MM.1S (cell line): Measurements from ENCODE around the gene PRKG1.

ENCODE experiments used
- DNase-seq: peaks from one replicate; pipeline ENCODE4 v3.0.0-alpha.2; 2015
- H2AFZ ChIP-seq: fragments of 300-600 bp; sonication (generic); 2 replicates; pipeline ENCODE4 v1.6.0; 2016; ENCODE audit warnings: antibody characterized with exemption, low read length
- H3F3A ChIP-seq: fragments of 300-600 bp; sonication (generic); 2 replicates; pipeline ENCODE4 v1.6.1; 2016; ENCODE audit warnings: mild to moderate bottlenecking, antibody characterized with exemption, low read length, moderate library complexity, mixed read lengths; ENCODE audit not compliant: insufficient read depth
- H3K27ac ChIP-seq: fragments of 300-600 bp; sonication (generic); 2 replicates; pipeline ENCODE4 v1.5.1; 2016; ENCODE audit warnings: mild to moderate bottlenecking, low read length
- H3K27me3 ChIP-seq: fragments of 300-600 bp; sonication (generic); replicated peaks from 2 replicates; pipeline ENCODE4 v1.6.0; 2016; ENCODE audit warnings: low read length; ENCODE audit not compliant: insufficient read depth
- H3K36me3 ChIP-seq: fragments of 300-600 bp; sonication (generic); replicated peaks from 2 replicates; pipeline ENCODE4 v1.6.1; 2016; ENCODE audit warnings: mild to moderate bottlenecking, low read length, mixed read lengths; ENCODE audit not compliant: insufficient read depth
- H3K4me1 ChIP-seq: fragments of 300-600 bp; sonication (generic); 2 replicates; pipeline ENCODE4 v1.6.1; 2016; ENCODE audit warnings: low read length, mixed read lengths
- H3K4me2 ChIP-seq: fragments of 300-600 bp; sonication (generic); 2 replicates; pipeline ENCODE4 v1.6.0; 2016; ENCODE audit warnings: low read depth, low read length
- H3K4me3 ChIP-seq: fragments of 300-600 bp; sonication (generic); 2 replicates; pipeline ENCODE4 v1.5.1; 2016; ENCODE audit warnings: low read length, mixed read lengths
- H3K79me2 ChIP-seq: fragments of 300-600 bp; sonication (generic); 2 replicates; pipeline ENCODE4 v1.6.1; 2016; ENCODE audit warnings: mixed run types, low read length, mixed read lengths
- H3K9ac ChIP-seq: fragments of 300-600 bp; sonication (generic); 2 replicates; pipeline ENCODE4 v1.6.1; 2016; ENCODE audit warnings: low read length, mixed read lengths
- H3K9me2 ChIP-seq: fragments of 300-600 bp; sonication (generic); replicated peaks from 2 replicates; pipeline ENCODE4 v1.6.1; 2016; ENCODE audit warnings: mild to moderate bottlenecking, low read length, mixed read lengths; ENCODE audit not compliant: insufficient read depth
- H3K9me3 ChIP-seq: fragments of 300-600 bp; sonication (generic); replicated peaks from 2 replicates; pipeline ENCODE4 v1.6.1; 2016; ENCODE audit warnings: mild to moderate bottlenecking, low read length, mixed read lengths; ENCODE audit not compliant: insufficient read depth
- H4K20me1 ChIP-seq: fragments of 300-600 bp; sonication (generic); 2 replicates; pipeline ENCODE4 v1.6.1; 2016; ENCODE audit warnings: mild to moderate bottlenecking, low read length, moderate library complexity, mixed read lengths; ENCODE audit not compliant: insufficient read depth
- EZH2 ChIP-seq: fragments of 300-600 bp; sonication (generic); optimal IDR thresholded peaks from 2 replicates; pipeline ENCODE3; 2017; ENCODE audit warnings: low read depth, mild to moderate bottlenecking, antibody characterized with exemption, low read length, mixed read lengths
- EZH2phosphoT487 ChIP-seq: fragments of 300-600 bp; sonication (generic); IDR thresholded peaks from 2 replicates; pipeline ENCODE4 v1.6.1; 2018; ENCODE audit warnings: antibody characterized with exemption, low read length
- TF ChIP-seq, protein P1 (sequence below): fragments of 300-600 bp; sonication (generic); IDR thresholded peaks from 2 replicates; pipeline ENCODE4 v1.5.1; 2016; ENCODE audit warnings: antibody characterized with exemption, low read length, mixed read lengths

PRKG1 gene

DNA sequence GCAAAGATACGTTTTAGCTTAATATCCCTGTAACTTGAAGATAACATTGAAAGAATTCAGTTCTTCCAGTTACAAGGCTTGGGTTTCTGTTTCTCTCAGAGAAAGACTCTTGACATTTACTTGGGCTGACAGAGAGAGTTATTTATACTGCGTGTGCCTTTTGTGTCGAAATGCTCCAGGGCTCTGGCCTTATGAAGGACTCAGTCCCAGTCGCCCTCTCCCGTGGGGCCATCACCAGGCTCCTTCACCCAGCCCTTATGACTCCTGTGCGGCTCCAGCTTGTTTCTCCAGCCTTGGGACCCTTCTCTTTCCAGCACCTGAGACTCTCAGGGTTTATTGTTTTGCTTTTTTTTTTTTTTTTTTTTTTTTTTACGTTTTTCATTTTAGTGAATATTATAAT, 997.5 kb downstream of the PRKG1 start:
- no peak for DNase-seq
- Histone ChIP-seq H3K9me3 (no peaks in the 10 kb centered on the region), H2AFZ (no peak overlapping the region), H3F3A (no peaks in the 10 kb centered on the region), H3K79me2 (no peaks in the 10 kb centered on the region), H3K4me3 (no peak overlapping the region), H3K4me1 (no peaks in the 10 kb centered on the region), H3K9me2 (no peaks in the 10 kb centered on the region), H3K9ac (no peak overlapping the region), H3K27me3 (no peaks in the 10 kb centered on the region), H3K36me3 (no peaks in the 10 kb centered on the region), H3K4me2 (no peak overlapping the region), H4K20me1 (no peaks in the 10 kb centered on the region), H3K27ac (no peak overlapping the region)
- TF ChIP-seq EZH2 (no peak), EZH2phosphoT487 (no peak)
- TF ChIP-seq, protein P1, sequence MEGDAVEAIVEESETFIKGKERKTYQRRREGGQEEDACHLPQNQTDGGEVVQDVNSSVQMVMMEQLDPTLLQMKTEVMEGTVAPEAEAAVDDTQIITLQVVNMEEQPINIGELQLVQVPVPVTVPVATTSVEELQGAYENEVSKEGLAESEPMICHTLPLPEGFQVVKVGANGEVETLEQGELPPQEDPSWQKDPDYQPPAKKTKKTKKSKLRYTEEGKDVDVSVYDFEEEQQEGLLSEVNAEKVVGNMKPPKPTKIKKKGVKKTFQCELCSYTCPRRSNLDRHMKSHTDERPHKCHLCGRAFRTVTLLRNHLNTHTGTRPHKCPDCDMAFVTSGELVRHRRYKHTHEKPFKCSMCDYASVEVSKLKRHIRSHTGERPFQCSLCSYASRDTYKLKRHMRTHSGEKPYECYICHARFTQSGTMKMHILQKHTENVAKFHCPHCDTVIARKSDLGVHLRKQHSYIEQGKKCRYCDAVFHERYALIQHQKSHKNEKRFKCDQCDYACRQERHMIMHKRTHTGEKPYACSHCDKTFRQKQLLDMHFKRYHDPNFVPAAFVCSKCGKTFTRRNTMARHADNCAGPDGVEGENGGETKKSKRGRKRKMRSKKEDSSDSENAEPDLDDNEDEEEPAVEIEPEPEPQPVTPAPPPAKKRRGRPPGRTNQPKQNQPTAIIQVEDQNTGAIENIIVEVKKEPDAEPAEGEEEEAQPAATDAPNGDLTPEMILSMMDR: no peak

DNA sequence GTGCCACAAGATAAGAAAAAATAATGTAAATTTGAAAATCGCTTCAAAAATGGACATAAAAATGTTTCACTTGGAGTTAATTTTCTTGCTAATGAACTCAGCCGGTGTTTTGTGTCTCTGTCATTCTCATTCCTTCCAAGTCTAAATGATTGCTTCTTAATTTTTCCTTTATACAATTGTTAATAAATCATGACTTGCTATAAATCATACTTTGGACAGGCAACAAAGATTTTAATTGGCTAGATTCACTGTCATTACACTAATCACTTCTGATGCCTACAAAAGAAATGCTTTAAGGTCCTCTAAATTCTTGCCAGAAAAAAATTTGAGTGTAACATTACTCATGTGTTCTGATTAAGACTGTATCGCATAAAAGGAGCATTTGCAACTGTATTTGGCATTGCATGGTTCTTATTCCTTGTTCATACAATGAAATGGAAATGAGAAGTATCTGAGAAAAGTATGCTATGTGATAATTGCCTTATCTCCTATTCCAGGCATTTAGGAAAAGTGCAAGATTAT, 1000.3 kb downstream of the PRKG1 start:
- H3K79me2 ChIP-seq: no peaks in the 10 kb centered on the region
- no peaks in the 10 kb centered on the region for H3K4me1 ChIP-seq
- H3K36me3 ChIP-seq: no peaks in the 10 kb centered on the region
- H3K9me2 ChIP-seq: no peaks in the 10 kb centered on the region
- no peaks in the 10 kb centered on the region for H3K9me3 ChIP-seq
- H3K9ac ChIP-seq: no peak overlapping the region
- H3F3A ChIP-seq: no peaks in the 10 kb centered on the region
- no peaks in the 10 kb centered on the region for H3K27me3 ChIP-seq
- H2AFZ ChIP-seq: no peak overlapping the region
- TF ChIP-seq, protein P1: no peak
- no peak for TF ChIP-seq EZH2phosphoT487
- no peak for TF ChIP-seq EZH2
- no peak overlapping the region for H3K27ac ChIP-seq
- no peak overlapping the region for H3K4me2 ChIP-seq
- no peaks in the 10 kb centered on the region for H4K20me1 ChIP-seq
- H3K4me3 ChIP-seq: no peak overlapping the region
- DNase-seq: no peak

DNA sequence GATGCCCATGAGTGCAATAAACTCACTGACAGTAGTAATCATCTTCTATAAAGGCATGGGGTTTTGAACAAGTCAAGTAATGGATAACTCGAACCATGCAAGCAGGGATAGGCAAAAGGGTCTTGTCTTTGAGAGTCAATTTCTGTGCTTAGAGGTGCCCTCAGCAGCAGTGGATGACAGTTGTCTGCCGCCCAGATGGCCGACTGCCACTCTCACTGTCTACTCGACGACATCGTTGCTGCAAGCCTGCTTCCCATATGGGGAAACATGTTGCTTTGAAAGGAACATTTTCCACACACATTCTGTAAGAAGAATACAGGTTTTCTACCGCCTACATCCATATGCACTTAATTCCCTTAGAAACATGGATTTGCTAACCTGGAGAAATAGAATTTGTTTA, 1003.5 kb downstream of the PRKG1 start:
- H3K4me3 ChIP-seq: no peak overlapping the region
- no peak for TF ChIP-seq EZH2phosphoT487
- TF ChIP-seq, protein P1: no peak
- no peak overlapping the region for H3K4me2 ChIP-seq
- H4K20me1 ChIP-seq: no peaks in the 10 kb centered on the region
- H3K36me3 ChIP-seq: no peaks in the 10 kb centered on the region
- H3K27ac ChIP-seq: no peak overlapping the region
- H3K79me2 ChIP-seq: no peaks in the 10 kb centered on the region
- H3K9me3 ChIP-seq: no peaks in the 10 kb centered on the region
- no peak overlapping the region for H2AFZ ChIP-seq
- H3K9me2 ChIP-seq: no peaks in the 10 kb centered on the region
- DNase-seq: no peak
- no peaks in the 10 kb centered on the region for H3F3A ChIP-seq
- no peaks in the 10 kb centered on the region for H3K4me1 ChIP-seq
- no peaks in the 10 kb centered on the region for H3K27me3 ChIP-seq
- H3K9ac ChIP-seq: no peak overlapping the region
